HFF-Myc (cell line): ENCODE data around the gene SRP9.

ENCODE experiments used
- DNase-seq: peaks from one replicate; pipeline ENCODE4 v3.0.0-alpha.2; 2011; ENCODE audit warnings: low read depth; ENCODE audit errors: extremely low read depth
- H3K4me3 ChIP-seq: replicated peaks from 2 replicates; pipeline ENCODE4 v1.5.1; 2011; ENCODE audit warnings: low read depth, mild to moderate bottlenecking, control low read depth, low read length
- TF ChIP-seq, protein P1 (sequence below): IDR thresholded peaks from 2 replicates; pipeline ENCODE4 v1.5.1; 2012; ENCODE audit warnings: mild to moderate bottlenecking, low read depth, low read length, control low read depth; ENCODE audit errors: missing control alignments

SRP9 gene

DNA sequence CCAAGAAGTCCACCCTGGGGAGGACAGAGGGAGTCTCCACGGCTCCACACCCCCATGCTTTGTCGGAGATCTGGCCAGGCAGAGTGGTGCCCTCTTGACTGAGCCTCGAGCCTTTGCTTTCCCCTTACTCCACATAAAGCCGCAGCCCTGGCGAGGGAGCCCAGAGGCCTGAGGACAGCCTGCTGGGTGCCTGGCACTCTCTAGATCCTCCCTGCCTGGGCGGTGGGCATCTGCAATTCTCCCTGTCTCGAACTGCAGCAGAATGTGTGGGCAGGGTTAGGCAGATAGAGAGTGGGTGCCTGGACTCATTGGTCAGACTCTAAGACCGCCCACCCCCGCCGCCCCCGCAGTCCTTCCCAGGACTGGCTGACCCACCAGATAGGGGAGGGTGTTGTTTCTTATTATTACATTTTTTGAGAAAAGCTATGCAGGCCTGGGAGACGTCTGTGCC, 46.2 kb downstream of the SRP9 start:
- TF ChIP-seq, protein P1, sequence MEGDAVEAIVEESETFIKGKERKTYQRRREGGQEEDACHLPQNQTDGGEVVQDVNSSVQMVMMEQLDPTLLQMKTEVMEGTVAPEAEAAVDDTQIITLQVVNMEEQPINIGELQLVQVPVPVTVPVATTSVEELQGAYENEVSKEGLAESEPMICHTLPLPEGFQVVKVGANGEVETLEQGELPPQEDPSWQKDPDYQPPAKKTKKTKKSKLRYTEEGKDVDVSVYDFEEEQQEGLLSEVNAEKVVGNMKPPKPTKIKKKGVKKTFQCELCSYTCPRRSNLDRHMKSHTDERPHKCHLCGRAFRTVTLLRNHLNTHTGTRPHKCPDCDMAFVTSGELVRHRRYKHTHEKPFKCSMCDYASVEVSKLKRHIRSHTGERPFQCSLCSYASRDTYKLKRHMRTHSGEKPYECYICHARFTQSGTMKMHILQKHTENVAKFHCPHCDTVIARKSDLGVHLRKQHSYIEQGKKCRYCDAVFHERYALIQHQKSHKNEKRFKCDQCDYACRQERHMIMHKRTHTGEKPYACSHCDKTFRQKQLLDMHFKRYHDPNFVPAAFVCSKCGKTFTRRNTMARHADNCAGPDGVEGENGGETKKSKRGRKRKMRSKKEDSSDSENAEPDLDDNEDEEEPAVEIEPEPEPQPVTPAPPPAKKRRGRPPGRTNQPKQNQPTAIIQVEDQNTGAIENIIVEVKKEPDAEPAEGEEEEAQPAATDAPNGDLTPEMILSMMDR: no peak
- no peak for DNase-seq
- no peak overlapping the region for H3K4me3 ChIP-seq

DNA sequence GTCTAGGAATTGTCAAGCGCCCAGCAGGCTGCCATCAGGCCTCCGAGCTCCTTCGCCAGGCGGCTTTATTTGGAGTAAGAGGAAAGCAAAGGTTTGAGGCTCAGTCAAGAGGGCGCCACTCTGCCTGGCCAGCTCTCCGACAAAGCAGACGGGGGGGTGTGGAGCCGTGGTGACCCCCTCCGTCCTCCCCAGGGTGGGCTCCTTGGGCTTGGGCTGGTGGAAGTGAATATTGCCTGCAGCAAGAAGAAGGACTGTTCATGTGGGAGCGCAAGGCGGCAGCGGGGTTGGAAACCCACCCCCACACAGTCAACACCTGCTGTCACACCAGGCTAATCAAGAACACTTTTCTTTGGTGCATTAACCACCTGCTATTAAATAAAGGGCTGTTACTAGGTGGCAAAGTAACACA, 46.9 kb downstream of the SRP9 start:
- TF ChIP-seq, protein P1: no peak
- H3K4me3 ChIP-seq: no peak overlapping the region
- no peak for DNase-seq

DNA sequence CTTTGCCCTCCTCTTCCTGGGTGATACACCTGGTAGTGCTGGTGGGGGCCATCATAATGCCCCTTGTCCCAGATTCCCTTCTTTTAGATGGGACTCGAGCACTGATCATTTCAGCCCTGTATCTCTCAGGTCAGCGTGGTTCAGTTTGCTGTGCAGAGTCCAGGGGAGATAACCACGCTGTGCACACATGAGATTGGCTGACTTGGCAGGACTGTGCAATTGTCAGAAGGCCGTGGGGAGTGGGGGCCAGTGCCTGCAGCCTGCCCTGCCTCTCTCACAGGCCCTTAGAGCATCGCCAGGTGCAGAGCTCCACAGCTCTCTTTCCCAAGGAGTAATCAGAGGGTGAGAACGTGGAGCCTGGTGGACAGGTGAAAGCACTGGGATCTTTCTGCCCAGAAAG, 47.5 kb downstream of the SRP9 start:
- TF ChIP-seq, protein P1: no peak
- H3K4me3 ChIP-seq: no peak overlapping the region
- no peak for DNase-seq

- no peak for DNase-seq
- TF ChIP-seq, protein P1: no peak
- no peak overlapping the region for H3K4me3 ChIP-seq
Observed at GRCh38 chr1:225825607-225826007, 48.0 kb downstream of the SRP9 start.

DNA sequence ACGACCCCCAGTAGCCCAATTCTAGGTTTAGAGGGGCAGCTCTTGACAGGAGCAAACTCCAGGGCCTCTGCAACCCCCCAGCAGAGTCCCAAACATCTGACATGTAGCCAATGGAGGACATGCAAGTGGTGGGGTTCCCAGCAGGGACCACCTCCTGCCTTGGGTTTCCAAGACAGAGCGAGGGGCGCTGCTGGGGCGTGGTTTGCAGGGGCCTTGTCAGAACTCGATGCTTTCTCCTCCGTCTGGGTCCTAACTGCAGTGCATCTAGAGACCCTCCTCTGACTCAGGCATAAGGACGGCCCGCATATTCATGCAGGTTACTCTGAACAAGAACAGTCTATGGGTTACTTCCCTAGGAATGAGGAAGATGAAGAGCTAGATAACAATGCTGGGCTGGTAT, 49.5 kb downstream of the SRP9 start:
- TF ChIP-seq, protein P1: no peak
- no peak for DNase-seq
- H3K4me3 ChIP-seq: no peak overlapping the region

- DNase-seq: no peak
- no peak overlapping the region for H3K4me3 ChIP-seq
- TF ChIP-seq, protein P1: no peak
Observed at GRCh38 chr1:225828706-225829345, 51.2 kb downstream of the SRP9 start.

DNA sequence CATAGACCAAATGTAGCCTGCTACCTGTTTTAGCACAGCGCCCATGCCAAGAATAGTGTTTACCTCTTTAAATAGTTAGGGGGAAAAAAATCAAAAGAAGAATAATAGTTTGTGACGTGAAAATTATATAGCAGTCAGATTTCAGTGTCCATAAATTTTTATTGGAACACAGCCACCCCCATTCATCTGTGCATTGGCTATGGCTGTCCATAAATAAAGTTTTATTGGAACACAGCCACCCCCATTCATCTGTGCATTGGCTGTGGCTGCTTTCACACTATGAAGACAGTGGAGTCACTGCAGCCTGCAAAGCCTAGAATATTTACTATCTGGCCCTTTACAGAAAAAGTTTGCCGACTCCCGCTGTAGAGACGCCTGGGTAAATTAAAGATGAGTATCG, 53.2 kb downstream of the SRP9 start:
- no peak for DNase-seq
- TF ChIP-seq, protein P1: no peak
- H3K4me3 ChIP-seq: no peak overlapping the region
